Mammary epithelial cell (primary cell): ENCODE measurements around the gene PRDM4.

Source experiments
- EZH2 ChIP-seq: IDR thresholded peaks from 2 replicates; pipeline ENCODE4 v1.6.1; 2012; ENCODE audit warnings: low read length, inconsistent platforms, borderline replicate concordance
- TF ChIP-seq, protein P1 (sequence below), 2 donors: IDR thresholded peaks in 1 of 2; conservative IDR thresholded peaks in 1 of 2; 2 replicates each; pipeline ENCODE4 v1.5.1; 2011 to 2012; ENCODE audit warnings: inconsistent platforms in 2 of 2, low read length in 2 of 2, mild to moderate bottlenecking in 2 of 2, control low read depth in 1 of 2, low read depth in 1 of 2; ENCODE audit not compliant: insufficient read depth in 1 of 2; ENCODE audit errors: extremely low read depth in 1 of 2

DNA sequence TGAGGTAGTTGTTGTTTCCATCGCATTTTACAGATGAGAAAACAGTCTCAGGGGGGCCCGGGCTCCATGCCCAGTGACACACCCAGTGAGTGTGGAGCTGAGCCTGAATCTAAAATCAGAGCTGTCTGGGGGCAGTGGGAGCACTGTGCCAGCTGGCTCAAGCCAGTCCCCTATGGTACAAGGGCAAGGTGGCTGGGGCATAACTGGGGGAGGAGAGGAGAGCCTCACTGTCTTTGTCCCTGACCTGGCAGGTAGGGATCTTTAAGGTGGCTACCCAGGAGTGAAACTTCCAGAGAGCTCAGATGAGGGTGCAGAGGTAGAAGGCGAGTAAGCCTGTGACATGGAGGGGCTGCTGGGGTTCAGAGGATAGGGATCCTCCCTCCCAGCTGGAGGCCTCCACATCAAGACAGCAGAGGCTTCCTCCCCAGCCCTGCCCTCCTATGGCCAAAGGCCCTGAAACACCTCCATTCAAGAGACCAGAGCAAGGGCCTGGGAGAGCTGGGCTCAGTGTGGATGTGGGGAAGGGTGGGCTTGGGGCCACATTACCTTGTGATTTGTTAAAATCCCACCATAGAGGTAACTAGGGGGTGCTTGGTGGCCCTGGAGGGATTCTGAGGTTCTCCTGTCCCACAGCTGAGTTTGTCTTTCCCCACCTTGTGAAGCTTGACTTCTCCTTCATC lies 46.7 kb upstream of the PRDM4 start:
- TF ChIP-seq, protein P1, sequence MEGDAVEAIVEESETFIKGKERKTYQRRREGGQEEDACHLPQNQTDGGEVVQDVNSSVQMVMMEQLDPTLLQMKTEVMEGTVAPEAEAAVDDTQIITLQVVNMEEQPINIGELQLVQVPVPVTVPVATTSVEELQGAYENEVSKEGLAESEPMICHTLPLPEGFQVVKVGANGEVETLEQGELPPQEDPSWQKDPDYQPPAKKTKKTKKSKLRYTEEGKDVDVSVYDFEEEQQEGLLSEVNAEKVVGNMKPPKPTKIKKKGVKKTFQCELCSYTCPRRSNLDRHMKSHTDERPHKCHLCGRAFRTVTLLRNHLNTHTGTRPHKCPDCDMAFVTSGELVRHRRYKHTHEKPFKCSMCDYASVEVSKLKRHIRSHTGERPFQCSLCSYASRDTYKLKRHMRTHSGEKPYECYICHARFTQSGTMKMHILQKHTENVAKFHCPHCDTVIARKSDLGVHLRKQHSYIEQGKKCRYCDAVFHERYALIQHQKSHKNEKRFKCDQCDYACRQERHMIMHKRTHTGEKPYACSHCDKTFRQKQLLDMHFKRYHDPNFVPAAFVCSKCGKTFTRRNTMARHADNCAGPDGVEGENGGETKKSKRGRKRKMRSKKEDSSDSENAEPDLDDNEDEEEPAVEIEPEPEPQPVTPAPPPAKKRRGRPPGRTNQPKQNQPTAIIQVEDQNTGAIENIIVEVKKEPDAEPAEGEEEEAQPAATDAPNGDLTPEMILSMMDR (conservative IDR thresholded peaks at IDR 0.05 in 1 of 2, IDR thresholded peaks at IDR 0.05 in 1 of 2; ENCODE audit: extremely low read depth in 1 of 2, insufficient read depth in 1 of 2, low read depth in 1 of 2, low read length in 2 of 2) = no peak
- no peak for TF ChIP-seq EZH2
